Amniotic epithelial cell (primary cell): ENCODE measurements around the gene PCDHGA1.
A peak's percentile ranks its signal among the peaks of the same experiment; 100 is the strongest.

Experiments used
- DNase-seq: peaks from one replicate; pipeline ENCODE4 v3.0.0-alpha.2; 2010; ENCODE audit warnings: low read depth

The PCDHGA1 gene

GRCh38 chr5:141441571-141442170 lies 111.4 kb downstream of the PCDHGA1 start:
- DNase-seq = no peak

- DNase-seq = peak; percentile 61
Observed at GRCh38 chr5:141465351-141465750, 135.0 kb downstream of the PCDHGA1 start.

GRCh38 chr5:141475625-141476131 lies 145.4 kb downstream of the PCDHGA1 start, which contains the start of gene PCDHGC3:
TSS of gene PCDHGC3 (plus strand) at chr5:141475966. CDS start at chr5:141476117, 151 bp downstream.
- peak; percentile 91 for DNase-seq

- peak; percentile 73 for DNase-seq
Observed at GRCh38 chr5:141476132-141476911, 146.0 kb downstream of the PCDHGA1 start.

- no peak for DNase-seq
Observed at GRCh38 chr5:141477044-141477575, 146.8 kb downstream of the PCDHGA1 start.

GRCh38 chr5:141477815-141478214 lies 147.5 kb downstream of the PCDHGA1 start:
- no peak for DNase-seq

GRCh38 chr5:141478321-141478945 lies 148.1 kb downstream of the PCDHGA1 start:
- no peak for DNase-seq

- DNase-seq = peak; percentile 31
Observed at GRCh38 chr5:141479776-141480175, 149.5 kb downstream of the PCDHGA1 start.

- DNase-seq = no peak
Observed at GRCh38 chr5:141483902-141484301, 153.6 kb downstream of the PCDHGA1 start.

DNA sequence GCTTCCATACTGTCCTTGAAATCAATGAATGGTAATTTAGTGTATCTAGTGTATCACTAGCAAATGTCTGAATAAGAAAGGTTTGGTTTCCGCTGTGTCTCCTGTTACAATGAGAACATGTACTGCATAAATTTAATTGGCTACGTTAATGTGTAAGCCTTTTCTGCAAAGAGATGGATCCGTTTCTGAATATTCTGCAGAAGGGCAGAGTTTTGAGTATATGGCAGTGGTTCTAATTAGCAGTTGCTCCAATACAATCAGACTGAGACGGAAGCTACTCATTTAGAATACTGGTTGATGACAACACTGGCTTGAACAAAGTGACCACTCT lies 154.0 kb downstream of the PCDHGA1 start:
- DNase-seq = no peak

DNA sequence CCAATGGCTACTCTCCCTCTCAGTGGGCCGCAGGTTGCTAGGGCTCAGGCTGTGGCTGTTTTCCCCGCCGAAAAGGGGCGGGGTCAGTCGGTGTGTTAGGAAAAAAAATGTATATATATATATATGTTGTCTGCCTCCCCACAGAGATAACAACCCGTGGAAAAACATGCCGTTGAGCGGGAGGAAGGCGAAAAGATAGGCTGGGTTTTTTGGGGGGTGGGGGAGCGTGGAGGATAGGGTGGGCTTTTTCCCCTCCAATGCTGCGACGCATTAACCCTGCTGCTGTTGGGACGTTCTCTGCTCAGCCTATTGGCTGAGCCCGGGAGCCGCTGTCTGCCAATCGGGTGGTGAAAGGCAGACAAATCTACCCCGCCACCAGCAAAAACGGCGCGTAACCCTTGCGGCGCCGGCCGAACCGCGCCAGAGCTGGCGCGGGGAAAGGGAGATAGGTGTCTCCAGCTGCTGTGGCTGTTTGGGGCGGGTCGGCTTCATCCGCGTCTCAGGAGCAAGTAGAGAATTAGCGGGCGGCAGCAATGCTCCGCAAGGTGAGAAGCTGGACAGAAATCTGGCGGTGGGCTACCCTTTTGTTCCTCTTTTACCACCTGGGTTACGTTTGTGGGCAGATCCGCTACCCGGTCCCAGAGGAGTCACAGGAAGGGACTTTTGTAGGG lies 154.5 kb downstream of the PCDHGA1 start, which contains the start of gene PCDHGC4:
PCDHGC4 (plus strand) TSS at position 390 of the 671 bp plus-strand sequence; CDS start at position 534, 144 bp downstream.
- no peak for DNase-seq

- no peak for DNase-seq
Observed at GRCh38 chr5:141485321-141486055, 155.2 kb downstream of the PCDHGA1 start.

DNA sequence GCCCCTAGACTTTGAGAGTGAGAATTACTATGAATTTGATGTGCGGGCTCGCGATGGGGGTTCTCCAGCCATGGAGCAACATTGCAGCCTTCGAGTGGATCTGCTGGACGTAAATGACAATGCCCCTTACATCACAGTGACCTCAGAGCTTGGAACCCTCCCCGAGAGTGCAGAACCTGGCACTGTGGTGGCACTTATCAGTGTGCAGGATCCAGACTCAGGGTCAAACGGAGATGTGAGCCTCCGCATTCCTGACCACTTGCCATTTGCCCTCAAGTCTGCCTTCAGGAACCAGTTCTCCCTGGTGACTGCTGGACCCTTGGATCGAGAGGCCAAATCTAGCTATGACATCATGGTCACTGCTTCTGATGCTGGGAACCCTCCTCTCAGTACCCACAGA lies 155.8 kb downstream of the PCDHGA1 start:
- no peak for DNase-seq

- DNase-seq = no peak
Observed at GRCh38 chr5:141487131-141487530, 156.8 kb downstream of the PCDHGA1 start.

- peak; percentile 49 for DNase-seq
Observed at GRCh38 chr5:141488591-141489561, 158.6 kb downstream of the PCDHGA1 start, which contains the start of gene PCDHGC5. TSS of gene PCDHGC5 (plus strand) at chr5:141489081. CDS start at chr5:141489241, 160 bp downstream.

DNA sequence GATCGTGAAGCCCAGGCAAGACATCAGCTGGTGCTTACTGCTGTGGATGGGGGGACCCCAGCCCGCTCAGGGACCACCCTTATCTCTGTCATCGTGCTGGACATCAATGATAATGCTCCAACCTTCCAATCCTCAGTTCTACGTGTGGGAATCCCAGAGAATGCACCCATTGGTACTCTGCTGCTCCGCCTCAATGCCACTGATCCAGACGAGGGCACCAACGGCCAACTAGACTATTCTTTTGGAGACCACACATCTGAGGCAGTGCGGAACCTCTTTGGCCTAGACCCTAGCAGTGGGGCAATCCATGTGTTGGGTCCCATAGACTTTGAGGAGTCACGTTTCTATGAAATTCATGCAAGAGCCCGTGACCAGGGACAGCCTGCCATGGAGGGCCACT lies 159.5 kb downstream of the PCDHGA1 start:
- DNase-seq = no peak

DNA sequence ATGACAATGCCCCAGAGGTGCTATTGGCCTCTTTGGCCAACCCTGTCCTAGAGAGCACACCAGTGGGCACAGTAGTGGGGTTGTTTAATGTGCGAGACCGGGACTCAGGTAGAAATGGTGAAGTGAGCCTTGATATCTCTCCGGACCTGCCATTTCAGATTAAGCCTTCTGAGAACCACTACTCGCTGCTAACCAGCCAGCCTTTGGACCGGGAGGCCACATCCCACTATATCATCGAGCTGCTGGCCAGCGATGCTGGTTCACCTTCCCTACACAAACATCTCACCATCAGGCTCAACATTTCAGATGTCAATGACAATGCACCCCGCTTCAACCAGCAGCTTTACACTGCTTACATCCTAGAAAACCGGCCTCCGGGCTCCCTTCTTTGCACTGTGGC lies 160.0 kb downstream of the PCDHGA1 start:
- DNase-seq = no peak

DNA sequence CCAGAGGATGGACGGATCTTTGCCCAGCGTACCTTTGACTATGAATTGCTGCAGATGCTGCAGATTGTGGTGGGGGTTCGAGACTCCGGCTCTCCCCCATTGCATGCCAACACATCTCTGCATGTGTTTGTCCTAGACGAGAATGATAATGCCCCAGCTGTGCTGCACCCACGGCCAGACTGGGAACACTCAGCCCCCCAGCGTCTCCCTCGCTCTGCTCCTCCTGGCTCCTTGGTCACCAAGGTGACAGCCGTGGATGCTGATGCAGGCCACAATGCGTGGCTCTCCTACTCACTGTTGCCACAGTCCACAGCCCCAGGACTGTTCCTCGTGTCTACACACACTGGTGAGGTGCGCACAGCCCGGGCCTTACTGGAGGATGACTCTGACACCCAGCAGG lies 160.5 kb downstream of the PCDHGA1 start:
- DNase-seq = no peak

DNA sequence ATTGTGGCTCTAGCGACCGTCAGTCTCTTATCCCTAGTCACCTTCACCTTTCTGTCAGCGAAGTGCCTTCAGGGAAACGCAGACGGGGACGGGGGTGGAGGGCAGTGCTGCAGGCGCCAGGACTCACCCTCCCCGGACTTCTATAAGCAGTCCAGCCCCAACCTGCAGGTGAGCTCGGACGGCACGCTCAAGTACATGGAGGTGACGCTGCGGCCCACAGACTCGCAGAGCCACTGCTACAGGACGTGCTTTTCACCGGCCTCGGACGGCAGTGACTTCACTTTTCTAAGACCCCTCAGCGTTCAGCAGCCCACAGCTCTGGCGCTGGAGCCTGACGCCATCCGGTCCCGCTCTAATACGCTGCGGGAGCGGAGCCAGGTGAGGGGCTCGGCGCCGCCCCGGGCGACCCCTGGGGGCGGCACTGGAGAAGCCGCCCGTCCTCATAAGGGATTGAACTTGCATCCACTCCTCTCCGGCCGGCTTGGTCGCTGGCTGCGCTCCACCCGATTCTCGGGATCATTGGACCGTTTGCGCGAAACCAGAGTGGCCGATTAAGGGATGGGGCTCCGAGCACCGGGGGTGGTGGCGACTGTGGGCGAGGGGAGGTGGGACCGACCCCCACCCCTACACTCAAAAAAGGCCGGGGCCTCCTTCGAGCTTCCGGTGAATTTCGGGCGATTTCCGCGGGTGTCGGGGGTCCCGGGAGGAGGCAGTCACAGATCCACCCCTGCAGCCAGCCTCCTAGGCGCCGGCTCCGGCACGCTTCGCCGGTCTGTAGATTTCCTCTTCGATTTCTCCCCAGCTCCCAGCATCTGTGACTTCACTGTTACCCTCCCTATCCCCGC lies 161.2 kb downstream of the PCDHGA1 start:
- no peak for DNase-seq
